ENCODE results near the gene SLC26A1. TPM values are rescaled to one million over a fixed set of nuclear protein-coding genes. Genes with fewer than 3 reads are reported as not detected.
A peak's percentile ranks its signal among the peaks of the same experiment; 100 is the strongest.

The SLC26A1 gene
- total and polyA plus RNA-seq, 2 donors (not counting 3 experiments of a cell fraction or from before 2014, with no cell fraction given) = 0.10 TPM; not detected in 1

DNA sequence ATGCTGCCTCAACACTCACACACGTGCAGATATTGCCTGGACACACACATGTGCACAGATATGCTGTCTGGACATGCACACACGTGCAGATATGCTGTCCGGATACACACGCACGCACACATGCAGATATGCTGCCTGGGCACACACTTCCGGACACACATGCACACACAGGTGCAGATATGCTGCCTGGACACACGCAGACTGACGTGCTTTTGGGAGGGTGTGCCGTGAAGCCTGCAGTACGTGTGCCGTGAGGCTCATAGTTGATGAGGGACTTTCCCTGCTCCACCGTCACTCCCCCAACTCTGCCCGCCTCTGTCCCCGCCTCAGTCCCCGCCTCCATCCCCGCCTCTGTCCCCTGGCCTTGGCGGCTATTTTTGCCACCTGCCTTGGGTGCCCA, 32.9 kb upstream of the SLC26A1 start:
- CTCF ChIA-PET = interaction anchor here (1.4 kb wide), 1 partner anchor 11 kb away, joined by 3 read pairs; no protein-coding TSS in a partner anchor
- Histone ChIP-seq H2AFZ (ENCODE audit: low read depth, low read length) (no peak overlapping the region), H3K27me3 (ENCODE audit: control insufficient read depth in 2 of 2, insufficient read depth in 2 of 2, low read length in 2 of 2) (no peaks in the 10 kb centered on the region), H3K4me1 (ENCODE audit: control insufficient read depth, extremely low read depth, insufficient read depth, low read length) (no peaks in the 10 kb centered on the region), H3K36me3 (ENCODE audit: control insufficient read depth in 2 of 2, extremely low read depth in 1 of 2, insufficient read depth in 2 of 2, low read length in 2 of 2) (peaks cover 0 to 15% of the 10 kb centered on the region in 2 experiments), H3K27ac (ENCODE audit: insufficient read depth, low read depth, low read length) (no peak overlapping the region), H3K9me1 (replicated peaks; ENCODE audit: control insufficient read depth, extremely low read depth, insufficient read depth, low read length) (no peaks in the 10 kb centered on the region), H3K9ac (replicated peaks; ENCODE audit: extremely low read depth, insufficient read depth, low read length) (no peak overlapping the region), H3K4me3 (replicated peaks in 1 of 3; ENCODE audit: insufficient read depth in 1 of 3, low read depth in 1 of 3, low read length in 3 of 3) (no peak overlapping the region), H3K79me2 (ENCODE audit: control insufficient read depth, insufficient read depth, low read length) (no peaks in the 10 kb centered on the region), H4K20me1 (replicated peaks; ENCODE audit: control insufficient read depth, extremely low read depth, insufficient read depth, low read length) (no peaks in the 10 kb centered on the region), H3K9me3 (replicated peaks; ENCODE audit: control insufficient read depth, insufficient read depth, low read length) (no peaks in the 10 kb centered on the region), H3K4me2 (ENCODE audit: insufficient read depth, low read length) (no peak overlapping the region)
- no TSS peak for BruUV-seq (replicated peaks)
- FAIRE-seq (peak; percentile 53), DNase-seq (ENCODE audit: low read depth, low spot score) (no peak)
- intact Hi-C loops (cut with micrococcal nuclease) (no loop called here), dilution Hi-C loops (cut with MboI; ENCODE audit: extremely low pct_ligation_motif_present, low sequenced_read_pairs) (no loop called here)
- TF ChIP-seq POLR2A (IDR thresholded peaks at IDR 0.05; ENCODE audit: low read depth, low read length) (no peak), EZH2 (IDR thresholded peaks at IDR 0.05; ENCODE audit: borderline replicate concordance, low read depth, low read length, severe bottlenecking) (no peak), GATA2 (IDR thresholded peaks at IDR 0.05; ENCODE audit: insufficient read depth, insufficient read length, low read depth, low read length) (no peak), POLR2AphosphoS5 (IDR thresholded peaks at IDR 0.05; ENCODE audit: insufficient read depth, low read depth, low read length) (no peak), JUN (IDR thresholded peaks at IDR 0.05; ENCODE audit: borderline replicate concordance, insufficient read depth, insufficient read length, low read depth) (no peak), MYC (IDR thresholded peaks at IDR 0.05; ENCODE audit: low read depth, low read length) (no peak), FOS (IDR thresholded peaks at IDR 0.05; ENCODE audit: borderline replicate concordance, insufficient read depth, low read length) (no peak)
- TF ChIP-seq, protein P1, sequence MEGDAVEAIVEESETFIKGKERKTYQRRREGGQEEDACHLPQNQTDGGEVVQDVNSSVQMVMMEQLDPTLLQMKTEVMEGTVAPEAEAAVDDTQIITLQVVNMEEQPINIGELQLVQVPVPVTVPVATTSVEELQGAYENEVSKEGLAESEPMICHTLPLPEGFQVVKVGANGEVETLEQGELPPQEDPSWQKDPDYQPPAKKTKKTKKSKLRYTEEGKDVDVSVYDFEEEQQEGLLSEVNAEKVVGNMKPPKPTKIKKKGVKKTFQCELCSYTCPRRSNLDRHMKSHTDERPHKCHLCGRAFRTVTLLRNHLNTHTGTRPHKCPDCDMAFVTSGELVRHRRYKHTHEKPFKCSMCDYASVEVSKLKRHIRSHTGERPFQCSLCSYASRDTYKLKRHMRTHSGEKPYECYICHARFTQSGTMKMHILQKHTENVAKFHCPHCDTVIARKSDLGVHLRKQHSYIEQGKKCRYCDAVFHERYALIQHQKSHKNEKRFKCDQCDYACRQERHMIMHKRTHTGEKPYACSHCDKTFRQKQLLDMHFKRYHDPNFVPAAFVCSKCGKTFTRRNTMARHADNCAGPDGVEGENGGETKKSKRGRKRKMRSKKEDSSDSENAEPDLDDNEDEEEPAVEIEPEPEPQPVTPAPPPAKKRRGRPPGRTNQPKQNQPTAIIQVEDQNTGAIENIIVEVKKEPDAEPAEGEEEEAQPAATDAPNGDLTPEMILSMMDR (IDR thresholded peaks at IDR 0.05; ENCODE audit: extremely low read depth in 1 of 2, insufficient read depth in 1 of 2, low read depth in 1 of 2, low read length in 2 of 2) = no peak
- TF ChIP-seq, protein P2, sequence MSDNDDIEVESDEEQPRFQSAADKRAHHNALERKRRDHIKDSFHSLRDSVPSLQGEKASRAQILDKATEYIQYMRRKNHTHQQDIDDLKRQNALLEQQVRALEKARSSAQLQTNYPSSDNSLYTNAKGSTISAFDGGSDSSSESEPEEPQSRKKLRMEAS (IDR thresholded peaks at IDR 0.05; ENCODE audit: insufficient read depth, insufficient read length) = no peak
- POLR2A ChIA-PET = interaction anchor here (0.6 kb wide), 1 partner anchor 16 kb away, joined by 3 read pairs; no protein-coding TSS in a partner anchor

Data from endothelial cell of umbilical vein (primary cell).